ENCODE measurements around the gene AKAP6. TPM values are rescaled to one million over a fixed set of nuclear protein-coding genes. Genes with fewer than 3 reads are reported as not detected.

Gene AKAP6
- total RNA-seq, 2 donors from 2014 or later: 112 to 117 TPM

DNA sequence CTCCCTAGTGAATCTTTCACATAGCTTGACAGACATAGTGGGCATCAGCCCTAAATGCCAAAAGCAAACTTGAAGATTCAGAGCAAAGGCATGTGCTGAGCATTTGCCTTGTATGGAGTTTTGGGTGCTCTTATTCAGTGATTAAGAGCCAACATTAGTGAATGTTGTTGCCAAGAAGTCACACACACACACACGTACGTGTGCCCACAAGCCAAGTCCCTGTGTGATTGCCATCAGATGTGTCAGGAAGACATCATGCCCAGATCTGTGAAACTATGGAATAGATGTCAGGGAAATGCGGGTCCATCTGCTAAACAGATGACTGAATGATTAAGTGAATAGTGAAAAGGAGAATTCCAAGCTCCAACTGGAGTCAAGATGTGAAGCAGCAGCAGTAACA is 149.0 kb downstream of the AKAP6 start:
- no peak overlapping the region for H3K4me3 ChIP-seq
- no peak for DNase-seq (ENCODE audit: low spot score)
- no peaks in the 10 kb centered on the region for H3K9me3 ChIP-seq
- peaks cover 0 to 13% of the 10 kb centered on the region in 2 donors for H3K4me1 ChIP-seq
- TF ChIP-seq, protein P1, sequence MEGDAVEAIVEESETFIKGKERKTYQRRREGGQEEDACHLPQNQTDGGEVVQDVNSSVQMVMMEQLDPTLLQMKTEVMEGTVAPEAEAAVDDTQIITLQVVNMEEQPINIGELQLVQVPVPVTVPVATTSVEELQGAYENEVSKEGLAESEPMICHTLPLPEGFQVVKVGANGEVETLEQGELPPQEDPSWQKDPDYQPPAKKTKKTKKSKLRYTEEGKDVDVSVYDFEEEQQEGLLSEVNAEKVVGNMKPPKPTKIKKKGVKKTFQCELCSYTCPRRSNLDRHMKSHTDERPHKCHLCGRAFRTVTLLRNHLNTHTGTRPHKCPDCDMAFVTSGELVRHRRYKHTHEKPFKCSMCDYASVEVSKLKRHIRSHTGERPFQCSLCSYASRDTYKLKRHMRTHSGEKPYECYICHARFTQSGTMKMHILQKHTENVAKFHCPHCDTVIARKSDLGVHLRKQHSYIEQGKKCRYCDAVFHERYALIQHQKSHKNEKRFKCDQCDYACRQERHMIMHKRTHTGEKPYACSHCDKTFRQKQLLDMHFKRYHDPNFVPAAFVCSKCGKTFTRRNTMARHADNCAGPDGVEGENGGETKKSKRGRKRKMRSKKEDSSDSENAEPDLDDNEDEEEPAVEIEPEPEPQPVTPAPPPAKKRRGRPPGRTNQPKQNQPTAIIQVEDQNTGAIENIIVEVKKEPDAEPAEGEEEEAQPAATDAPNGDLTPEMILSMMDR (IDR thresholded peaks at IDR 0.05): no peak
- no peaks in the 10 kb centered on the region for H3K27me3 ChIP-seq
- H3K27ac ChIP-seq: no peak overlapping the region
- no peaks in the 10 kb centered on the region for H3K36me3 ChIP-seq

DNA sequence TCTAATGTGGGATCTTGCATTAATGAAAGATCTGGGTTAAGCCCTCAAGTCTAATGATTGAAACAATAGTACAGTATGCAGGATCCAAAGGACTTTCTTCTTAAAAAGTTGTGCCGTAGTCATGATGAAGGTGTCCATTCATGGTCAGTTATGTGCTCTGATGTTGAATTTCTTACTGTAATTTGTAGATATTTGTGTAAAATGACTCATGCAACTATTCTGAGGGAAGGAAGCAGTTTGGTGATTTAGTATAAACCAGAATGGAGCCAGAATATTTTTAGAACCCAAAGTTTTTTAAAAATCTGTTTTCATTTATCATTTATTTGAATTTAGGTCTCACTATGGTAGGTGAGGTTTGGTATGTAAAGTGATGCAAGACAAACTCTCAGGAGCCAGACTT is 151.2 kb downstream of the AKAP6 start:
- TF ChIP-seq, protein P1 (IDR thresholded peaks at IDR 0.05): no peak
- H3K27ac ChIP-seq: no peak overlapping the region
- no peaks in the 10 kb centered on the region for H3K9me3 ChIP-seq
- no peaks in the 10 kb centered on the region for H3K27me3 ChIP-seq
- peaks cover 0 to 4% of the 10 kb centered on the region in 2 donors for H3K4me1 ChIP-seq
- no peak for DNase-seq (ENCODE audit: low spot score)
- H3K36me3 ChIP-seq: no peaks in the 10 kb centered on the region
- H3K4me3 ChIP-seq: no peak overlapping the region

DNA sequence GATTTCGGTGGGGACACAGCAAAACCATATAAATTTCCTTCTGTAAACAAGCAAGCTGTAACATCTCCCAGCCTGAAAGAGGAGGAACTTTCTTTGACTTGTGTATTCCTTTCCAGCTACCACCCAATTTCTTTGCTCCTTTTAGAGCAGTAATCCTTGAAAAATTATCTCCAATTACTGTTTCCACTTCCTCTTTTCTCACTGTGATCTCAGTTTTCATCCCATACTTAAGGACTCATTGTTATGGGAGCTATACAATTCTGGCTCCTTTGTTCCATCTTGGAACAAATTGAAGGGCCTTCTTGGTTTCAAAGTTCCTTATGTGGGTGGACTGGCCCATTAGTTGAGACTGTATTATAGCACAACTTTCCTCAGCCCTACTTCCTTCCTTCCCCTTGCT is 152.6 kb downstream of the AKAP6 start:
- Histone ChIP-seq H3K4me3 (no peak overlapping the region), H3K36me3 (no peaks in the 10 kb centered on the region), H3K27me3 (no peaks in the 10 kb centered on the region), H3K4me1 (peaks cover 0 to under 1% of the 10 kb centered on the region in 2 donors), H3K27ac (no peak overlapping the region), H3K9me3 (no peaks in the 10 kb centered on the region)
- DNase-seq (ENCODE audit: low spot score): no peak
- TF ChIP-seq, protein P1 (IDR thresholded peaks at IDR 0.05): no peak

DNA sequence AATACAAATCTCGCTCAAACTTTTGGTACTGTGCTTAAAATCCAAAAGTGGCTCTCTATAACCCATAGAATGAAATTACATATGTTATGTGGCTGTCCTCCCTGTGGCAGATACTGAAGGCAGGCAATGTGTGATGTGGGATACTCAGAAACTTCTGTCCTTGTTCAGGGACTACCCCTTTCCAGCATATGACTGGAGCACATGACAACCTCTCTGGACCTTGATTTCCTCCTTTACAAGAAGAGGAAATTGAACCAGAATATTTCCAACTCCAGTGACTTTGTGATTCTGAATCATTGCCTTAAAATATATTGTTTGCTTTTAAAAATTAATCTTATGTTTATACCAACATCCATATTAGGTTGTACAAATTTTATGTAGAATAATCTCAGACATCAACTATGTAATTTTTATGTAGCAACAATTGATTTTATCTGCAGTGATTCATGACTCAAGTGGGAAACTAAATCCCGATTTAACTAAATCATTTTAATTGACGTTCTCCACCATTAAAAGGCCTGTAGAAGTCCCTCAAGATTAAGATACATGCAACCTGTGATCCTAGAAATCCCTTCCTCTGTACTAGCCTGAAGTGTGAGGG is 162.4 kb downstream of the AKAP6 start:
- no peaks in the 10 kb centered on the region for H3K27me3 ChIP-seq
- H3K9me3 ChIP-seq: no peaks in the 10 kb centered on the region
- peaks cover 0 to 33% of the 10 kb centered on the region in 2 donors for H3K4me1 ChIP-seq
- H3K27ac ChIP-seq: peak overlapping the region in 1 of 2 donors; percentile 88
- H3K4me3 ChIP-seq: no peak overlapping the region
- TF ChIP-seq, protein P1 (IDR thresholded peaks at IDR 0.05): no peak
- DNase-seq (ENCODE audit: low spot score): no peak
- H3K36me3 ChIP-seq: no peaks in the 10 kb centered on the region

DNA sequence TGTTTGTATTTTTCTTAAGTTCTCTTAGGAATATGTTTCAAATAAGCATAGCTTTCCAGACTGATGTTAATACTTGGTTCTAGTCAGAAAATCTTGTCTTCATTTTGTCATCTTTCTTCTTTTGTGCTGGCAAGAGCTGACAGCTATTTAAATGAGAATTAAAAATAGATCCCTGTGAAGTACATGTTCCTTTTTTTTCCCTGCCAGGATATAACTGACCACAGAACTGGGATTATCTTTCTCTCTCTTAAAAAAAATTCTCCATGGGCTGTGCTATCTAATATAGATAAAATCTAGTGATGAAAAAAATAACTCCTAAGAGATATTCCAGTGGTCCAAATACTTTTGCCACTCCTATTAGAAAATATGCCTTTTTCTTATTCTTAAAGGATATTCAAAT is 163.4 kb downstream of the AKAP6 start:
- DNase-seq (ENCODE audit: low spot score): no peak
- Histone ChIP-seq H3K4me3 (no peak overlapping the region), H3K4me1 (peaks cover 0 to 33% of the 10 kb centered on the region in 2 donors), H3K36me3 (no peaks in the 10 kb centered on the region), H3K27ac (peak overlapping the region; percentile 73 to 88), H3K9me3 (no peaks in the 10 kb centered on the region), H3K27me3 (no peaks in the 10 kb centered on the region)
- TF ChIP-seq, protein P1 (IDR thresholded peaks at IDR 0.05): no peak

Data from right atrium auricular region (tissue), 2 donors.